SK-N-SH treated with all-trans-retinoic acid at 6 μM for 48 hours (cell line): ENCODE results near the gene ING1.

Source experiments
- ATAC-seq: fragments of 200-7000 bp; cut with Tn5 transposase; 3 replicates; pipeline ENCODE4 v1.9.1; 2020; ENCODE audit warnings: mild to moderate bottlenecking, moderate library complexity
- ARNTL ChIP-seq: fragments of 450-650 bp; formaldehyde crosslinking; IDR thresholded peaks from 2 replicates; pipeline ENCODE4 v1.5.0; 2020; ENCODE audit warnings: low read depth, mild to moderate bottlenecking, moderate library complexity, borderline replicate concordance
- BACH2 ChIP-seq: fragments of 250-450 bp; sonication (Bioruptor Pico); IDR thresholded peaks from 2 replicates; pipeline ENCODE4 v1.9.0; 2021; ENCODE audit warnings: mild to moderate bottlenecking, borderline replicate concordance
- CREB5 ChIP-seq: fragments of 250-450 bp; sonication (Bioruptor Pico); IDR thresholded peaks from 2 replicates; pipeline ENCODE4 v1.5.1; 2020; ENCODE audit warnings: low read depth, mild to moderate bottlenecking, moderate library complexity
- CSRNP3 ChIP-seq: fragments of 250-450 bp; sonication (Bioruptor Pico); IDR thresholded peaks from 2 replicates; pipeline ENCODE4 v1.5.1; 2021; ENCODE audit warnings: mild to moderate bottlenecking, moderate library complexity
- ESRRG ChIP-seq: fragments of 250-450 bp; sonication (Bioruptor Pico); IDR thresholded peaks from 2 replicates; pipeline ENCODE4 v1.6.1; 2021; ENCODE audit warnings: mild to moderate bottlenecking
- GLIS3 ChIP-seq: fragments of 250-450 bp; sonication (Bioruptor Pico); IDR thresholded peaks from 2 replicates; pipeline ENCODE4 v1.5.0; 2020; ENCODE audit warnings: mild to moderate bottlenecking, moderate library complexity
- ISL1 ChIP-seq: fragments of 250-450 bp; sonication (Bioruptor Pico); IDR thresholded peaks from 2 replicates; pipeline ENCODE4 v2.1.2; 2022; ENCODE audit warnings: mild to moderate bottlenecking, moderate library complexity
- OSR1 ChIP-seq: fragments of 250-450 bp; sonication (Bioruptor Pico); IDR thresholded peaks from 2 replicates; pipeline ENCODE4 v1.8.0; 2022; ENCODE audit warnings: moderate library complexity, mild to moderate bottlenecking, inconsistent platforms
- PATZ1 ChIP-seq: fragments of 250-450 bp; sonication (Bioruptor Pico); IDR thresholded peaks from 2 replicates; pipeline ENCODE4 v1.8.0; 2020; ENCODE audit warnings: mild to moderate bottlenecking, moderate library complexity, borderline replicate concordance
- POU6F1 ChIP-seq: fragments of 250-450 bp; sonication (Bioruptor Pico); IDR thresholded peaks from 2 replicates; pipeline ENCODE4 v1.8.0; 2021; ENCODE audit warnings: low read depth, mild to moderate bottlenecking, moderate library complexity, borderline replicate concordance
- PPARA ChIP-seq: fragments of 250-450 bp; sonication (Bioruptor Pico); IDR thresholded peaks from 2 replicates; pipeline ENCODE4 v1.5.0; 2020; ENCODE audit warnings: mild to moderate bottlenecking, borderline replicate concordance
- RARB ChIP-seq: fragments of 250-450 bp; sonication (Bioruptor Pico); IDR thresholded peaks from 2 replicates; pipeline ENCODE4 v1.8.0; 2021; ENCODE audit warnings: mild to moderate bottlenecking, moderate library complexity
- SNAI2 ChIP-seq: fragments of 250-450 bp; sonication (Bioruptor Pico); IDR thresholded peaks from 2 replicates; pipeline ENCODE4 v1.5.0; 2020; ENCODE audit warnings: mild to moderate bottlenecking, moderate library complexity
- TCF4 ChIP-seq: fragments of 250-450 bp; sonication (Bioruptor Pico); IDR thresholded peaks from 2 replicates; pipeline ENCODE4 v1.8.0; 2021; ENCODE audit warnings: mild to moderate bottlenecking, moderate library complexity, borderline replicate concordance
- TOX ChIP-seq: fragments of 250-450 bp; sonication (Bioruptor Pico); IDR thresholded peaks from 2 replicates; pipeline ENCODE4 v1.8.0; 2021; ENCODE audit warnings: mild to moderate bottlenecking, moderate library complexity, borderline replicate concordance
- TSHZ2 ChIP-seq: fragments of 250-450 bp; sonication (Bioruptor Pico); IDR thresholded peaks from 2 replicates; pipeline ENCODE4 v1.5.0; 2020; ENCODE audit warnings: mild to moderate bottlenecking, moderate library complexity
- ZFP3 ChIP-seq: fragments of 250-450 bp; sonication (Bioruptor Pico); IDR thresholded peaks from 2 replicates; pipeline ENCODE4 v1.5.0; 2020; ENCODE audit warnings: mild to moderate bottlenecking, moderate library complexity
- ZFP30 ChIP-seq: fragments of 450-650 bp; formaldehyde crosslinking; IDR thresholded peaks from 2 replicates; pipeline ENCODE4 v1.5.0; 2022; ENCODE audit warnings: mild to moderate bottlenecking, moderate library complexity
- ZNF565 ChIP-seq: fragments of 450-650 bp; formaldehyde crosslinking; conservative IDR thresholded peaks from 2 replicates; pipeline ENCODE4 v1.5.0; 2020; ENCODE audit warnings: low read depth, mild to moderate bottlenecking, moderate library complexity
- ZNF70 ChIP-seq: fragments of 450-650 bp; formaldehyde crosslinking; IDR thresholded peaks from 2 replicates; pipeline ENCODE4 v1.5.0; 2020; ENCODE audit warnings: mild to moderate bottlenecking, moderate library complexity
- ZNF8 ChIP-seq: fragments of 450-650 bp; formaldehyde crosslinking; IDR thresholded peaks from 2 replicates; pipeline ENCODE4 v1.5.0; 2020; ENCODE audit warnings: mild to moderate bottlenecking, moderate library complexity

Gene ING1

GRCh38 chr13:110770678-110771077 is 57.2 kb downstream of the ING1 start:
- TF ChIP-seq TSHZ2 (CRISPR knock-in tag) (no peak), RARB (CRISPR knock-in tag) (no peak), ZNF70 (CRISPR knock-in tag) (no peak), SNAI2 (CRISPR knock-in tag) (no peak), GLIS3 (CRISPR knock-in tag) (no peak), ZFP30 (CRISPR knock-in tag) (no peak), ESRRG (no peak), PPARA (no peak), CSRNP3 (CRISPR knock-in tag) (no peak), BACH2 (CRISPR knock-in tag) (no peak), ZNF8 (CRISPR knock-in tag) (no peak), TOX (CRISPR knock-in tag) (no peak), PATZ1 (no peak), TCF4 (CRISPR knock-in tag) (no peak), ARNTL (CRISPR knock-in tag) (no peak), POU6F1 (CRISPR knock-in tag) (no peak)
- ATAC-seq = no peak

- no peak for ATAC-seq
- no peak for TF ChIP-seq CREB5 (CRISPR knock-in tag)
- no peak for TF ChIP-seq ZNF8 (CRISPR knock-in tag)
- no peak for TF ChIP-seq ZNF565 (CRISPR knock-in tag)
- no peak for TF ChIP-seq TOX (CRISPR knock-in tag)
- no peak for TF ChIP-seq ISL1 (CRISPR knock-in tag)
- no peak for TF ChIP-seq CSRNP3 (CRISPR knock-in tag)
- TF ChIP-seq OSR1 (CRISPR knock-in tag) = no peak
- TF ChIP-seq POU6F1 (CRISPR knock-in tag) = no peak
- TF ChIP-seq ZFP3 = no peak
- TF ChIP-seq GLIS3 (CRISPR knock-in tag) = no peak
- TF ChIP-seq BACH2 (CRISPR knock-in tag) = no peak
Measured at GRCh38 chr13:110771194-110771593, 57.7 kb downstream of the ING1 start.
